Stimulated activated CD4-positive, alpha-beta T cell treated with anti-CD3 and anti-CD28 coated beads, Interleukin-1b, Interleukin-23, amount 100 ng/mL, for 48 hours (primary cell): ENCODE data around the gene SLC23A1.
A peak's percentile ranks its signal among the peaks of the same experiment; 100 is the strongest.
"Not testable (repeated sequence)": the region's sequence is repeated elsewhere in the genome, so short reads cannot be mapped to it uniquely, and the experiment has no call there.

Experiments
- DNase-seq: peaks from one replicate; pipeline ENCODE4 v3.0.0-alpha.2; 2020

Gene SLC23A1

DNA sequence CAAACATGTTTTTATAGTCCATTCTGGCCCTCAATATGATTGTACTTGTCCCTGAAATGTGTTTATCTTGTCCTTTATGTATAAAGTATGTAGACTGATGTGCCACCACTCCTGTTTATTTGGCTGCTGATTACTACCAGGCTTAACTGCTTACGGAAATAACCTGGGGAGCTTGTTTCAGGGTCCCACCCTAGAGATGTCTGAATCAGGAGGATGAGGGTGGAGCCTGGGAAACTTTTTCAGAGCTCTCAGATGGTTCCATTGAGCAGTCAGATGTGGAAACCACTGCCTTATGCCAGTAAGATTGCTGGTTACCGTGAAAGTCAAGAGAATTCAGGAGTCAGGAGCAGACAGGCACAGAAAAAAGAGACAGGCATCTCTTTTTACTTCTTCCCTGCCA lies 19.2 kb downstream of the SLC23A1 start:
- DNase-seq = no peak

DNA sequence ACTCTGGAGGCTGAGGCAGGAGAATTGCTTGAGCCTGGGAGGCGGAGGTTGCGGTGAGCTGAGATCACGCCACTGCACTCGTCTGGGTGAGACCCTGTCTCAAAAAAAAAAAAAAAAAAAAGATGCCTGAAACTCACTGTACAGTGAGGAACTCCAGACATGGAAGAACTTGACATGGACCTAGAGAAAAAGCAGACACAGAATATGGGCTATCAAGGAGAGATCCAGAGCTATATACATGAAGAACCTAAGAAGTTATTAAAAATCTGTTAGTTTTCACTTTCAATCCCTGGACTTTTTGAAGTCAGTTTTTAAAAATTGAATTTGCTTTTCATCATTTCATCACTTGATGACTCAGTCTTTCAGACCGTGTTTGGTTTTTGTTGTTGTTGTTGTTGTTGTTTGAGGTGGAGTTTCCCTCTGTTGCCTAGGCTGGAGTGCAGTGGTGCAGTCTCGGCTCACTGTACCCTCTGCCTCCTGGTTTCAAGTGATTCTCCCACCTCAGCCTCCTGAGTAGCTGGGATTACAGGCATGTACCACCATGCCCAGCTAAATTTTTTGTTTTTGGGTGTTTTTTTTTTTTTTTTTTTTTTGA lies 21.2 kb downstream of the SLC23A1 start:
- DNase-seq = no peak

DNA sequence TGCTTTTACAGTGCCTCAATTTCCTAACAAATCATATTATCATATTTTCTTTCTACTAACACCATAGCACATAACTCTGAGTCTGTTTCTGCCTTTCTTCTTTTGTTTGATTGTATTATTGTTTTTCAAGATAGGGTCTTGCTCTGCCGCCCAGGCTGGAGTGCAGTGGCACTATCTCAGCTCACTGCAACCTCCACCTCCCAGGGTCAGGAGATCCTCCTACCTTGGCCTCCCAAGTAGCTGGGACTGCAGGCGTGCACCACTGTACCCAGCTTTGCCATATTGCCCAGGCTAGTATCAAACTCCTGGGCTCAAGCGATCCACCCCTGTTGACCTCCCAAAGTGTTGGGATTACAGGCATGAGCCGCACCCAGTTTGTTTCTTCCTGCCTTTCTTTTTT lies 22.7 kb downstream of the SLC23A1 start:
- no peak for DNase-seq

DNA sequence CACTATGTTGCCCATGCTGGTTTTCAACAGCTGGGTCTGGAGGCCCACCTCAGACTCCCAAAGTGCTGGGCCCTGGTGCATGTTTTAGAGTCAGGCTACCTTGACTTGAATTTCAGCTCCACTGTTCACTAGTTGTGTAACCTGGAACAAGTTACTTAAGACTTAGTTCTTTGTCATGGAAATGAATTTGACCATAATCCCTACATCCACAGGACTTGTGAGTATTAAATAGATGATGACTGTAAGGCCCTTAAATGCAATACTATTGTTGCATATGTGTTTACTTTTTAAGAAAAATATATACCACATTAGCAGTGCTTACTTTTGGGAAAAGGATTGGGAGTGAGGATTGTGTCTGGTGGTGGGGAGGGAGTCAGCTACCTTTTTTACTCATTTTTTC lies 25.0 kb downstream of the SLC23A1 start:
- DNase-seq = no peak

DNA sequence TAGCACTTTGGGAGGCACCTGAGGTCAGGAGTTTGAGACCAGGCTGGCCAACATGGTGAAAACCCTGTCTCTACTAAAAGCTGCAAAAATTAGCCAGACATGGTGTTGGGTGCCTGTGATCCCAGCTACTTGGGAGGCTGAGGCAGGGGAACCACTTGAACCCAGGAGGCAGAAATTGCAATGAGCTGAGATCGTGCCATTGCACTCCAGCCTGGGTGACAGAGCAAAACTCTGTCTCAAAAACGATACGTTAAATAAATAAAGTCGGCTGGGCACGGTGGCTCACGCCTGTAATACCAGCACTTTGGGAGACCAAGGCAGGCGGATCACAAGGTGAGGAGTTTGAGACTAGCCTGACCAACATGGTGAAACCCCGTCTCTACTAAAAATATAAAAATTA lies 27.2 kb downstream of the SLC23A1 start:
- not testable (repeated sequence) for DNase-seq

DNA sequence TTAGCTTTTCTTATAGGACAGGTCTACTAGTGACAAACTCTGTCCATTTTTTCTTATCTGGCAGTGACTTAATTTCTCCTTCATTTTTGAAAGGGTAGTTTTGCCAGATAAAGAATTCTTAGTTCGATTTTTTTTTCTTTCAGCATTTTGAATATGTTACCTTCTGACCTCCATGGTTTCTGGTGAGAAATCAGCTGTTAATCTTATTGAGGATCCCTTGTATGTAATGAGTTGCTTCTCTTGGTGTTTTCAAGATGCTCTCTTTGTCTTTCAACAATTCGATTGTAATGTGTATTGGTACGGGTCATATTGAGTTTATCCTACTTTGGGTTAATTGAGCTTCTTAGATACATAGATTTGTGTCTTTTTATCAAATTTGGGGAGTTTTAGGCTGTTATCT lies 28.9 kb downstream of the SLC23A1 start:
- no peak for DNase-seq

DNA sequence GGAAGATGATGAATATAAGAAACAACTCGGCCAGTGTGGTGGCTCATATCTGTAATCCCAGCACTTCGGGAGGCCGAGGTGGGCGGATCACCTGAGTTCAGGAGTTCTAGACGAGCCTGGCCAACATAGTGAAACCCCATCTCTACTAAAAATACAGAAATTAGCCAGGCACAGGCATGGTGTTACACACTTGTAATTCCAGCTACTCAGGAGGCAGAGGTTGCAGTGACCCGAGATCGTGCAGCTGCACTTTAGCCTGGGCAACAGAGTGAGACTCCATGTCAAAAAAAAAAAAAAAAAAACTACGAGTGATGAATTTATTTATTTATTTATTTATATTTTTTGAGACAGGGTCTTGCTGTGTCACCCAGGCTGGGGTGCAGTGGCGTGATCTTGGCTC lies 35.2 kb downstream of the SLC23A1 start:
- DNase-seq = not testable (repeated sequence)

DNA sequence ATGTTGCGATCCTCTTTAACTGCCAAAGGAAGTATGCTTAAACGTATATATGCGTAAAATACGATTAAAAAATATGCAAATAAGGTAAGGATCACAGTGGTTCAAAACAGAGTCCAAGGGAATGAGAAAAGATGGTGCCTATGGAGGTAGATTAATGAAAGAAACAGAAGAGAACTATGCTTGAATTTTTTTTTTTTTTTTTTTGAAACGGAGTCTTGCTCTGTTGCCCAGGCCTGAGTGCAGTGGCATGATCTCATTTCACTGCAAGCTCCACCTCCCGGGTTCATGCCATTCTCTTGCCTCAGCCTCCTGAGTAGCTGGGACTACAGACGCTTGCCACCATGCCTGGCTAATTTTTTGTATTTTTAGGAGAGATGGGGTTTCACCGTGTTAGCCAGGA lies 37.7 kb downstream of the SLC23A1 start:
- not testable (repeated sequence) for DNase-seq

DNA sequence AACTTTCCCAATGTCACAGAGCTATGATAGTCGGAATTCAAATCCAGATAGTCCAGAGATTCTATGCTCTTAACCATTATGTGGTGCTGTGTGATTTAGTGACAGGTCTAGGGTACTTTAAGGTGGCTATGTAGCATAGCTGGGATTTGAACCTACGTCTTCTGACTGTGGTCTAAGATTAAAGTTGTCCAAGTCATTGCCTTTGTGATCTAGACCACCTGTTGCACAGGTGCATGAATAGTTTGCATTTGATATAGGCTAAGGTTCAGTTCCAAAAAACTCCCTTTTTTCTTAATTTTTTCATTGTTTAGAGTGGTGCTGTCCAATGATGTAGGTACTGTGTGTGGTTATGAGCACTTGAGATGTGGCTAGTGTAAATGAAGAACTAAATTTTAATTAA lies 38.9 kb downstream of the SLC23A1 start:
- no peak for DNase-seq

DNA sequence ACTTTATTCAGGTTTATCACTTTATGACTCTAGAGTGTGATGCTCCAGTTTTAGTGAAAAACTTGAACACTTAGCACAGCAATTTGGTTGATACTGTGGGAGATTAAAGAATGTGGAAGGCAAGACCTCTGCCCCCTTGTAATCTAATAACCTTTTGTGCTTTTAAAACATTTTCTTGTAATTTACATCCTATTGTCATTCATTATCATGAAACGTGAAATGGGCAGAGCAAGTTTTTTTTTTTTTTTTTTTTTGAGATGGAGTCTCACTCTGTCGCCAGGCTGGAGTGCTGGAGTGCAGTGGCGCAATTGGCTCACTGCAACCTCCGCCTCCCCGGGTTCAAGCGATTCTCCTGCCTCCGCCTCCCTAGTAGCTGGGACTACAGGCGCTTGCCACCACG lies 39.6 kb downstream of the SLC23A1 start:
- no peak for DNase-seq

DNA sequence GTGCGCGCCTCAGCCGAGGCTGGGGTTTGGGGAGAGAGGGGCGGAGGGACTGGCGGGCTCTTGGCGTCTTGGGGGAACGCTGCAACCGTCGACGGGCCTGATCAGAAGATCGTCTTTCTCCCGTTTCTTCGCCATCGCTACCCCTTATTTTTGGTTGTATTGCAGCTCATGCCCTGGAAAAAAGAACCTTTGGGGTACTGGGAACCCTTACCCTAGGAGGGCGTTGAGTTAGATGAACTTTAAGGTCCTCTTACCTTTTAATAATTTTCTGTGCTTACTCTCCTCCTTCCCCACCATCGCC lies 40.7 kb downstream of the SLC23A1 start:
- no peak for DNase-seq

DNA sequence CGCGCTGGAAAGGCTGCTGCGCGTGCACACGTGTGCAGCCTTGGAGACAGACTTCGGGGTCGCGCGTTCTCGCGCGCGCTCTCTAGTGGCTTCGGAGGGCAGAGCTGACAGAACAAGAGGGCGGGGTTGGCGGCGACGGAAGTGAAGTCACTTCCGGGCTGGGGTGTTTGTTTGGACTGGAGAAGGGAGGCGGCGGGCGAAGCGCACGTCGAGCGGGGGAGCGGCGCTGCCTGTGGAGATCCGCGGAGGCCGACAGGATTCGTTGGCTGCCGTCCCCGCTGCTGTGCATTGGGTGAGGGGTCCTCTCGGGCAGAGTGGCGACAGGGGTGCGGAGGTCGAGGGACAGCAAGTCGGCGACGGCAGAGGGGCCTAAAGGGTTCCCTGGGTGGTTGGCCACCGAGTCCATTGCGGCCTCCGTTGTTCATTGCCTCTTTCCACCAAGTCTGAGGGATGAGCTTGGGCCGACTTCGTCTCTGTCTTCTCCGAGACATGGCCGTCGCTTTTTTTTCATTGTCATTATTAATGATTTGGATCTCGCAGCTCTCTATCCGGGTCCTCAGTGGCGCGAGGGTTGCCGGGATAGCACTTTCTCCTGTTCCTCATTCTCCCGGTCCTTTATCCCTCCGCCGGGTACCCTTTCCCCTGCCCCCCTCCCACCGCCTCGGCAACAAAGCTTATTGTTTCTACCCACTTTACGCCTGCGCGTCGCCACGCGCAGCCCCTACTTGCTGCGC lies 41.2 kb downstream of the SLC23A1 start, which contains the start of gene PAIP2:
Gene PAIP2, plus strand, starts transcription at position 166 of the 734 bp plus-strand sequence. CDS start 21,931 bp downstream, outside the sequence.
- peak; percentile 97 for DNase-seq

DNA sequence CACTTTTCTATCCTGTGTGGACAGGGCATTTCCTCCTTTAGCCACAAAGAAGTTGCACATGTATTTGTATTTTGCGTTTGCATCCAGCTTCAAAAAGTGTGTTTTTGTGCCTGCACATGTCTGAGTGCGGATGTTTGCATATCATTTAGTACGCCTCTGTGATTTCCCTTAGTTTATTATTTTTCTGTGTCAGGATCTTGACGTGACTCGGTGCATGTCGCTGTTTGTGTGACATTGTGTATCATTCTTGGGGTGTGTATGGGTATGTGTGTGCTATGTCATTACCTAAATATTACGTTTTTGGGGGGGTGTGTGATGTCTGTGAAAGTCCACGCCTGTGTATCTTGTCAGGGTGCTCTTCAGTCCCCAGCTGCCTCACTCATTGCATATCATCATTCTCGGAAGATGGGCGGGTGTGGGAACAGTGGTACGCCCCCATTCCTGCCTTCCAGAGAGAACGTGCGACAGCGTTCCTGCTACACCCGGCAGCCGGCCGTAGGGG lies 41.9 kb downstream of the SLC23A1 start:
- DNase-seq = no peak

DNA sequence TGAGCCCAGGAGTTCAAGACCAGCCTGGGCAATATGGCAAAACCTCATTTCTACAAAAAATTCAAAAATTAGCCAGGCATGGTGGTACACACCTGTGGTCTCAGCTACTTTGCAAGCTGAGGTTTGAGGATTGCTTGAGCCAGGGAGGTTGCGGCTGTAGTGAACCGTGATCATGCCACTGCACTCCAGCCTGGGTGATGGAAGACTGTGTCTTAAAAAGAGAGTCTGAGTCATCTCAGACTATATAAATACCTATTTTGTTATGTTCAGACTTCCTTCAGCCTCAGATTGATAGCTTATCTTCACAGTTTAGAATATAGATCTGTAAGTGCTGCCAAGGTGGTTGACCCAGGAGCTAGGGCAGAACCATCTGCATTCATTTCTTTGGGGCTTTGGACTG lies 43.0 kb downstream of the SLC23A1 start:
- no peak for DNase-seq

DNA sequence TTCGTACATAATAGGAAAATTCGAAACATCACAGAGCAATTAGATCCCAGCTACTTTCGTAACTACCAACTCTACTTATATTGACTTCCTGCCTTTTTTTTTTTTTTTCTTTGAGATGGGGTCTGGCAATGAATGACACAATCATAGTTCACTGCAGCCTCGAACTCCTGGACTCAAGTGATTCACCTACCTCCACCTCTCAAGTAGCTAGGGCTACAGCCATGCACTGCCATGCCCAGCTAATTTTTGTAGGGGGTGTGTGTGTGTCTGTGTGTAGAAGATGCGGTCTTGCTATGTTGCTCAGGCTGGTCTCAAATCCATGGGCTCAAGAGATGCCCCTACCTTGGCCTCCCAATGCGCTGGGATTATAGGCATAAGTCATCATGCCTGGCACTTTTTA lies 47.3 kb downstream of the SLC23A1 start:
- no peak for DNase-seq
